K562 (cell line): ENCODE measurements around the gene TRAF7. TPM values are rescaled to one million over a fixed set of nuclear protein-coding genes. Genes with fewer than 3 reads are reported as not detected.
A peak's percentile ranks its signal among the peaks of the same experiment; 100 is the strongest.

ENCODE experiments used
- AFF4 ChIP-seq: sonication (generic); formaldehyde crosslinking; IDR thresholded peaks from 2 replicates; pipeline ENCODE4 v1.8.0; 2023; ENCODE audit warnings: mild to moderate bottlenecking, missing genetic modification reagents
- BRF2 ChIP-seq: IDR thresholded peaks from 3 replicates; pipeline ENCODE4 v1.6.1; 2011; ENCODE audit warnings: borderline replicate concordance, mild to moderate bottlenecking; ENCODE audit not compliant: insufficient read length, insufficient read depth
- CREM ChIP-seq: IDR thresholded peaks from 2 replicates; pipeline ENCODE4 v1.6.1; 2014; ENCODE audit warnings: antibody characterized with exemption, low read depth
- DIDO1 ChIP-seq: fragments of 450-650 bp; IDR thresholded peaks from 2 replicates; pipeline ENCODE4 v1.6.1; 2016; ENCODE audit warnings: low read depth, missing biosample characterization, missing genetic modification characterization
- DPF2 ChIP-seq: fragments of 450-650 bp; IDR thresholded peaks from 2 replicates; pipeline ENCODE4 v1.6.1; 2016
- E4F1 ChIP-seq: fragments of 250-450 bp; sonication (Bioruptor Pico); IDR thresholded peaks from 2 replicates; pipeline ENCODE4 v1.5.0; 2021; ENCODE audit warnings: mild to moderate bottlenecking, borderline replicate concordance
- ETS1 ChIP-seq: conservative IDR thresholded peaks from 2 replicates; pipeline ENCODE4 v1.6.1; 2011; ENCODE audit warnings: low read depth, mild to moderate bottlenecking, low read length; ENCODE audit not compliant: control insufficient read depth
- ETV5 ChIP-seq: sonication (generic); formaldehyde crosslinking; IDR thresholded peaks from 2 replicates; pipeline ENCODE4 v1.4.0; 2020; ENCODE audit warnings: low read depth, mild to moderate bottlenecking, missing genetic modification reagents
- FOXM1 ChIP-seq, 2 experiments: fragments of 450-650 bp in 1 of 2; sonication (generic) in 1 of 2; formaldehyde crosslinking in 1 of 2; IDR thresholded peaks; 2 replicates each; pipeline versions ENCODE4 v1.6.1 to v1.9.0; 2017 to 2022; ENCODE audit warnings: low read depth in 2 of 2, mild to moderate bottlenecking in 2 of 2, missing genetic modification reagents in 1 of 2, moderate library complexity in 1 of 2
- JUND ChIP-seq, 2 experiments: IDR thresholded peaks; 2 replicates in 1 of 2; 3 replicates in 1 of 2; pipeline ENCODE4 v1.6.1; 2011; ENCODE audit warnings: borderline replicate concordance in 2 of 2, low read depth in 2 of 2, low read length in 2 of 2, improper control_type of control experiment in 1 of 2, missing biosample characterization in 1 of 2, missing genetic modification characterization in 1 of 2, missing genetic modification reagents in 1 of 2
- PCBP1 ChIP-seq: fragments of 200-400 bp; formaldehyde crosslinking; IDR thresholded peaks from 2 replicates; pipeline ENCODE4 v1.6.1; 2018; ENCODE audit warnings: mild to moderate bottlenecking, low read depth, low read length; ENCODE audit not compliant: poor library complexity, severe bottlenecking
- SAFB ChIP-seq: fragments of 200-400 bp; formaldehyde crosslinking; IDR thresholded peaks from 2 replicates; pipeline ENCODE4 v1.6.1; 2017; ENCODE audit warnings: low read depth, low read length, borderline replicate concordance
- ZBTB7A ChIP-seq: IDR thresholded peaks from 2 replicates; pipeline ENCODE4 v1.6.1; 2011; ENCODE audit warnings: low read depth, mild to moderate bottlenecking, low read length, moderate library complexity, borderline replicate concordance; ENCODE audit not compliant: control insufficient read depth
- ZEB2 ChIP-seq: fragments of 450-650 bp; IDR thresholded peaks from 2 replicates; pipeline ENCODE4 v1.6.1; 2016
- ZFP30 ChIP-seq: fragments of 250-450 bp; sonication (Bioruptor Pico); IDR thresholded peaks from 2 replicates; pipeline ENCODE4 v1.8.0; 2022; ENCODE audit warnings: moderate library complexity, mild to moderate bottlenecking, inconsistent platforms, borderline replicate concordance
- ZNF444 ChIP-seq: fragments of 250-450 bp; sonication (Bioruptor Pico); IDR thresholded peaks from 2 replicates; pipeline ENCODE4 v1.4.0; 2020; ENCODE audit warnings: mild to moderate bottlenecking, moderate library complexity
- polyA plus RNA-seq, 8 experiments: library from polyadenylated mRNA; depleted of rRNA in 4 of 8; stranded (reverse) in 5 of 8; unstranded in 3 of 8; fragments of >200 nt; fragmentation: Nextera tagmentation in 2 of 8; fragmentation: Illumina TruSeq in 1 of 8; extraction: Ambion mirVana in 2 of 8; extraction: Trizol in 1 of 8; gene quantifications; 2 replicates each; pipeline versions ENCODE4 v1.2.1 to v1.2.3, GENCODE V29; 2011 to 2014; ENCODE audit warnings: inconsistent platforms in 1 of 8, missing spikeins in 1 of 8
- total RNA-seq, 7 experiments: library from RNA; depleted of rRNA in 6 of 7; stranded (reverse); fragments of >200 nt in 6 of 7; fragmentation: Illumina TruSeq in 2 of 7; extraction: Trizol in 2 of 7; gene quantifications; 2 replicates each; pipeline versions ENCODE4 v1.2.1 to v1.2.3, GENCODE V29; 2011 to 2021; ENCODE audit warnings: low replicate concordance in 1 of 7

Gene TRAF7
- total and polyA plus RNA-seq, 9 of the 15 experiments (the other 6 are each of a cell fraction or from before 2014, with no cell fraction given): 1.1 to 113 (median 41.6) TPM

GRCh38 chr16:2155091-2155950 is at the start of gene TRAF7 (continued):
- TF ChIP-seq ZFP30 (CRISPR knock-in tag) (no peak), AFF4 (CRISPR knock-in tag) (peak; percentile 99), ETS1 (peak; percentile 95), E4F1 (CRISPR knock-in tag) (no peak), PCBP1 (peak; percentile 30), FOXM1 (IDR thresholded peaks at IDR 0.05; ENCODE audit: low read depth) (no peak; the same call in none of the 2 replicates), FOXM1 (CRISPR knock-in tag; IDR thresholded peaks at IDR 0.05; ENCODE audit: low read depth) (peak; percentile 88; the same call in 1 of the 2 replicates), BRF2 (no peak), DPF2 (peak; percentile 16; the same call in 1 of the 2 replicates), ZEB2 (no peak), ETV5 (peak; percentile 77; the same call in 1 of the 2 replicates), ZBTB7A (no peak), DIDO1 (tag) (0 out of 2 replicates have a peak, but pooled peaks have one; percentile 14), ZNF444 (no peak), CREM (peak; percentile 96), JUND (IDR thresholded peaks at IDR 0.05; ENCODE audit: borderline replicate concordance, low read depth, low read length) (peak; percentile 47; the same call in 1 of the 2 replicates), JUND (tag; IDR thresholded peaks at IDR 0.05; ENCODE audit: borderline replicate concordance, low read depth, low read length) (no peak; the same call in 2 of the 3 replicates), SAFB (no peak)
